Measurements from ENCODE around the gene TLN1.

The TLN1 gene

DNA sequence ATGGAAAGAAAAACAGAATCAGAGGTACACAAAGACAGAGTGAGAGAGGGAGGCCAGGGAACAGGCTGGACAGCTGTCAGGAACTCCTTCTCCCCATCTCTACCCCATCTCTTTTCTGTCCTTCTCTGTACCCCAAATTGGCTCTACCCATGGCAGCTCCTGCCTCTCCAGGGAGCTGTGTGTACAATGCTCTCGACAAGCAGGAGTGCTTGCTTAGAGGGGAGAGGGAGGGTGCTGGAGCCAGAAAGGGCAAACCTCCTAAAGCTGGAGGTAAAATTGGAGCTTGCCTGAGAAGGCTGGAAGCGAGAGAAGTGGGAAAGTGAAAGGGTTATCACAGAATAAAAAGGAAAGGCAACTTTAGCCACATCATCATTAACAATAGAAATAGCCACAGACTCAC is 48.7 kb downstream of the TLN1 start:
- no peak for DNase-seq

DNA sequence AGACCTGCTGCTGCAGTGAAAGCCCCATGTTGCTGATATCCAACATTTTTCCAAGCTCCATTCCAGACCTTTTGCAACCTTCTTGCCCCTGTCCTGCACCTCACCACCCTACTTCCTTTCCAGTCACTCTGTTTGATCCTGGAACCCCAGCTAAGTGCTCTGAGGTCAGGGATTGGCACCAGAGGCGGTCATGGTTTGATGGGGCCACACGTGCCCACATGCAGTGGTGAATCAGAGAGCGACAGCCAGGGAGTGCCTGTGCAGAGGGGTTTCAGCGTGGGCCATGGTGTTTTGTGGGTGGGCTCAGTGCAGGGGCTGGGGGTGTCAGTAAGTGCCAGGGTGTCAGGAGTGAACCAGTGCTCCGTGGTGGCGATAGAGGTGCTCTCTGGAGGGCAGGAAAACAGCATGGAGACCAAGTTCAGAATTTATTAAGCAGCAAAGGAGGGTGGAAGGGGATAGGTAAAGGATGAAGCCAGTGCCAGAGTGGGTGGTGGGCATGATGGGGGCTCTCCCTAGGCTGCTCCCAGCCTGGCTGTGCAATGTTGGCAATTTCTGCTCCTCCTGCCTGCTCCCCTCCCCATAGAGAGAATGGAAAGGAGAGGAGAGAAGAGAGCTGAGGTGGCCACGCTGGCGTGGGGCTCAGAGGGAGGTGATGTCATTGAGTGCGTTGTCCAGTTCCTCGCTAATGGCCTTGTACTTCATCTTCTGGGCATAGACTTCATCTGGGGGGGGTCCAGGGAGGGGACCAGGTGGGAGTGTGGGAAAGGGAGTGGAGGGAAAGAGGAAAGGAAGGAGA is 49.3 kb downstream of the TLN1 start:
- no peak for DNase-seq

DNA sequence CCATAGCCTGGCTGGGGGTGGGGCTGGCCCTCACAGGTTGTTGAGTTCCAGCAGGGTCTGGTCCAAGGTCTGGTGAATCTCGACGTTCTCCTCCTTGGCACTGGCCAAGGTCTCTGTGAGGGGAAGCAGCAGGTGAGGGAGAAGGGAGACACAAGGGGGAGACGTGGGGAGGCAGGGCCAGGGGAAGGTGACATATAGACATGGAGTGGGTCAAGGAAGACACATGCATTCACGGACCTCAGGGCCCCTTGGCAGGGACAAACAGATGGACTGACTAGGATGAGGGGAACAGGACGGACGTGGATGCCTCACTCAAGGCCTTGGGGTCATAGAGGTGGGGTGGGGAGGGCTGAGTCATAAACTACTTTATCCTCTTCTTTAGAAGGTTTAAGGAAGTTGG is 49.9 kb downstream of the TLN1 start:
- DNase-seq, result no peak

DNA sequence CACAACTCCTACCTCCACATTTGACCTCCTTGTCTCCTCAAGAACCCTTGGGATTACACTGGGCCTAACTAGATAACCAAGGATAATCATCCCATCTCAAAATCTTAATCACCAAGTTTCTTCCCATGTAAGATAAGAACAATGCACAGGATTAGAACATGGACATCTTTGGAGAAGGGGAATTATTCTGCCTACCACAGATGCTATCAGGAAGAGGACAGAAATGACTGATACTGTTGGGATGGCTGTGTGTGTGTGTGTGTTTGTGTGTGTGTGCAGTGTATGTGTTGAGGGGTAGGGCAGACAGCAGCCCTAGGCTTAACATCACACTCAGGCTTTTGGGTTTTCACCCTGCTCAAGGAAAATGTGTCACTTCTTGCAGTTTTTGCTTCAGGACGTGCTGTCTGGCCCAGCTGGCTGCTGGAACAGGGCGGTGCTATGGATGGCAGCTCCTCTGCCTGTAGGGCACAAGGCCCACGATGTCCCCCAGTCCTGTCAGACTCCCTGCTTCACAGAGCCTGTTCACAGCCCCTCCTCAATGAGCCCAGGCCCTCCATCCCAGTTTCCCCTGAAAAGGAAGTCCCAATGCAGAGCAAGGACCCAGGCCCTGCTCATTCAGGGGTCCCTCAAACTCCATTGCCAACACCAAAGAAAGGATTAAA is 50.5 kb downstream of the TLN1 start:
- no peak for DNase-seq

DNA sequence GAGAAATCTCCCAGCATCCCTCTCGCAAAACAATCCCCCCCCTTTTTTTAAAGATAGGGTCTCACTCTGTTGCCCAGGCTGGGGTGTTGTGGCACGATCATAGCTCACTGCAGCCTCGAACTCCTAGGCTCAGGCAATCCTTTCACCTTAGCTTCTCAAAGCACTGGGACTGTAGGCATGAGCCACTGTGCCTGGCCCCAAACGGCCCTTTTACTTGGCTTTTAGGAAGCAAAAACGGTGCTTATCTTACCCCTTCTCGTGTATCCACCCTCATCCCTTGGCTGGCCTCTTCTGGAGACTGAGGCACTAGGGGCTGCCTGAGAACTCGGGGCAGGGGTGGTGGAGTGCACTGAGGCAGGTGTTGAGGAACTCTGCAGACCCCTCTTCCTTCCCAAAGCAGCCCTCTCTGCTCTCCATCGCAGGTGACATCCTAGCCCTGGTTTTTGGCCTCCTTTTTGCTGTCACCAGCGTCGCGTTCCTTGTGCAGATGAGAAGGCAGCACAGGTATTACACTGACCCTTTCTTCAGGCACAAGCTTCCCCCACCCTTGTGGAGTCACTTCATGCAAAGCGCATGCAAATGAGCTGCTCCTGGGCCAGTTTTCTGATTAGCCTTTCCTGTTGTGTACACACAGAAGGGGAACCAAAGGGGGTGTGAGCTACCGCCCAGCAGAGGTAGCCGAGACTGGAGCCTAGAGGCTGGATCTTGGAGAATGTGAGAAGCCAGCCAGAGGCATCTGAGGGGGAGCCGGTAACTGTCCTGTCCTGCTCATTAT is 51.5 kb downstream of the TLN1 start:
- no peak for DNase-seq

DNA sequence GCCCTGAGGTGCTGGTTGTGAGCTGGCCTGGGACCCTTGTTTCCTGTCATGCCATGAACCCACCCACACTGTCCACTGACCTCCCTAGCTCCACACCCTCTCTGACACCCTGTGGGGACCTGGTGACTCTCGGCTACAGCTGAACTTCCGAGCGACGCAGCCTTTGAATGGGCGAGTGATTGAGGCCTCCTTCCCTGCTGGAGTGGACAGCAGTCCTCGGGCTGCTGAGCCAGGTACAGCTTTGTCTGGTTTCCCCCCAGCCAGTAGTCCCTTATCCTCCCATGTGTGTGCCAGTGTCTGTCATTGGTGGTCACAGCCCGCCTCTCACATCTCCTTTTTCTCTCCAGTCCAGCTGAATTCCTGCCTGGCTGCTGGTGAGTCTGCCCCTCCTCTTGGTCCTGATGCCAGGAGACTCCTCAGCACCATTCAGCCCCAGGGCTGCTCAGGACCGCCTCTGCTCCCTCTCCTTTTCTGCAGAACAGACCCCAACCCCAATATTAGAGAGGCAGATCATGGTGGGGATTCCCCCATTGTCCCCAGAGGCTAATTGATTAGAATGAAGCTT is 52.1 kb downstream of the TLN1 start:
- DNase-seq, result no peak

DNA sequence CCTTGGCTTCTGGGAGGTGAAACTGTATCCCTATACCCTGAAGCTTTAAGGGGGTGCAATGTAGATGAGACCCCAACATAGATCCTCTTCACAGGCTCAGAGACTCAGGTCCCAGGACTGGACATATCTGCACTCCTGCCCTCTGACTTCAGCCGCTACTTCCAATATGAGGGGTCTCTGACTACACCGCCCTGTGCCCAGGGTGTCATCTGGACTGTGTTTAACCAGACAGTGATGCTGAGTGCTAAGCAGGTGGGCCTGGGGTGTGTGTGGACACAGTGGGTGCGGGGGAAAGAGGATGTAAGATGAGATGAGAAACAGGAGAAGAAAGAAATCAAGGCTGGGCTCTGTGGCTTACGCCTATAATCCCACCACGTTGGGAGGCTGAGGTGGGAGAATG is 52.9 kb downstream of the TLN1 start:
- DNase-seq, result no peak

DNA sequence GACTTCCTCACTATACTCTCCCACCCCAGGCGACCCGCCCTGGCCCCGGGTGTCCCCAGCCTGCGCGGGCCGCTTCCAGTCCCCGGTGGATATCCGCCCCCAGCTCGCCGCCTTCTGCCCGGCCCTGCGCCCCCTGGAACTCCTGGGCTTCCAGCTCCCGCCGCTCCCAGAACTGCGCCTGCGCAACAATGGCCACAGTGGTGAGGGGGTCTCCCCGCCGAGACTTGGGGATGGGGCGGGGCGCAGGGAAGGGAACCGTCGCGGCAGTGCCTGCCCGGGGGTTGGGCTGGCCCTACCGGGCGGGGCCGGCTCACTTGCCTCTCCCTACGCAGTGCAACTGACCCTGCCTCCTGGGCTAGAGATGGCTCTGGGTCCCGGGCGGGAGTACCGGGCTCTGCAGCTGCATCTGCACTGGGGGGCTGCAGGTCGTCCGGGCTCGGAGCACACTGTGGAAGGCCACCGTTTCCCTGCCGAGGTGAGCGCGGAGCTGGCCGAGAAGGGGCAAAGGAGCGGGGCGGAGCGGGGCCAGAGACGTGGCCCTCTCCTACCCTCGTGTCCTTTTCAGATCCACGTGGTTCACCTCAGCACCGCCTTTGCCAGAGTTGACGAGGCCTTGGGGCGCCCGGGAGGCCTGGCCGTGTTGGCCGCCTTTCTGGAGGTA is 56.1 kb downstream of the TLN1 start:
- no peak for DNase-seq

DNA sequence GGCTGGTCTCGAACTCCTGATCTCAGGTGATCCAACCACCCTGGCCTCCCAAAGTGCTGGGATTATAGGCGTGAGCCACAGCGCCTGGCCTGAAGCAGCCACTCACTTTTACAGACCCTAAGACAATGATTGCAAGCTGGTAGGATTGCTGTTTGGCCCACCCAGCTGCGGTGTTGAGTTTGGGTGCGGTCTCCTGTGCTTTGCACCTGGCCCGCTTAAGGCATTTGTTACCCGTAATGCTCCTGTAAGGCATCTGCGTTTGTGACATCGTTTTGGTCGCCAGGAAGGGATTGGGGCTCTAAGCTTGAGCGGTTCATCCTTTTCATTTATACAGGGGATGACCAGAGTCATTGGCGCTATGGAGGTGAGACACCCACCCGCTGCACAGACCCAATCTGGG is 56.8 kb downstream of the TLN1 start:
- DNase-seq, result no peak

DNA sequence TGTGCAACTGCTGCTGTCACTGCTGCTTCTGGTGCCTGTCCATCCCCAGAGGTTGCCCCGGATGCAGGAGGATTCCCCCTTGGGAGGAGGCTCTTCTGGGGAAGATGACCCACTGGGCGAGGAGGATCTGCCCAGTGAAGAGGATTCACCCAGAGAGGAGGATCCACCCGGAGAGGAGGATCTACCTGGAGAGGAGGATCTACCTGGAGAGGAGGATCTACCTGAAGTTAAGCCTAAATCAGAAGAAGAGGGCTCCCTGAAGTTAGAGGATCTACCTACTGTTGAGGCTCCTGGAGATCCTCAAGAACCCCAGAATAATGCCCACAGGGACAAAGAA is 58.0 kb downstream of the TLN1 start:
- DNase-seq, result no peak

DNA sequence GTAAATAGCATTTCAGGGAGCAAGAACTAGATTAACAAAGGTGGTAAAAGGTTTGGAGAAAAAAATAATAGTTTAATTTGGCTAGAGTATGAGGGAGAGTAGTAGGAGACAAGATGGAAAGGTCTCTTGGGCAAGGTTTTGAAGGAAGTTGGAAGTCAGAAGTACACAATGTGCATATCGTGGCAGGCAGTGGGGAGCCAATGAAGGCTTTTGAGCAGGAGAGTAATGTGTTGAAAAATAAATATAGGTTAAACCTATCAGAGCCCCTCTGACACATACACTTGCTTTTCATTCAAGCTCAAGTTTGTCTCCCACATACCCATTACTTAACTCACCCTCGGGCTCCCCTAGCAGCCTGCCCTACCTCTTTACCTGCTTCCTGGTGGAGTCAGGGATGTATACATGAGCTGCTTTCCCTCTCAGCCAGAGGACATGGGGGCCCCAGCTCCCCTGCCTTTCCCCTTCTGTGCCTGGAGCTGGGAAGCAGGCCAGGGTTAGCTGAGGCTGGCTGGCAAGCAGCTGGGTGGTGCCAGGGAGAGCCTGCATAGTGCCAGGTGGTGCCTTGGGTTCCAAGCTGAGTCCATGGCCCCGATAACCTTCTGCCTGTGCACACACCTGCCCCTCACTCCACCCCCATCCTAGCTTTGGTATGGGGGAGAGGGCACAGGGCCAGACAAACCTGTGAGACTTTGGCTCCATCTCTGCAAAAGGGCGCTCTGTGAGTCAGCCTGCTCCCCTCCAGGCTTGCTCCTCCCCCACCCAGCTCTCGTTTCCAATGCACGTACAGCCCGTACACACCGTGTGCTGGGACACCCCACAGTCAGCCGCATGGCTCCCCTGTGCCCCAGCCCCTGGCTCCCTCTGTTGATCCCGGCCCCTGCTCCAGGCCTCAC is 58.6 kb downstream of the TLN1 start, which contains the start of gene CA9:
CA9 (plus strand) TSS at position 797 of the 893 bp plus-strand sequence; CDS start at position 829, 32 bp downstream.
- peak; percentile 56 for DNase-seq

DNA sequence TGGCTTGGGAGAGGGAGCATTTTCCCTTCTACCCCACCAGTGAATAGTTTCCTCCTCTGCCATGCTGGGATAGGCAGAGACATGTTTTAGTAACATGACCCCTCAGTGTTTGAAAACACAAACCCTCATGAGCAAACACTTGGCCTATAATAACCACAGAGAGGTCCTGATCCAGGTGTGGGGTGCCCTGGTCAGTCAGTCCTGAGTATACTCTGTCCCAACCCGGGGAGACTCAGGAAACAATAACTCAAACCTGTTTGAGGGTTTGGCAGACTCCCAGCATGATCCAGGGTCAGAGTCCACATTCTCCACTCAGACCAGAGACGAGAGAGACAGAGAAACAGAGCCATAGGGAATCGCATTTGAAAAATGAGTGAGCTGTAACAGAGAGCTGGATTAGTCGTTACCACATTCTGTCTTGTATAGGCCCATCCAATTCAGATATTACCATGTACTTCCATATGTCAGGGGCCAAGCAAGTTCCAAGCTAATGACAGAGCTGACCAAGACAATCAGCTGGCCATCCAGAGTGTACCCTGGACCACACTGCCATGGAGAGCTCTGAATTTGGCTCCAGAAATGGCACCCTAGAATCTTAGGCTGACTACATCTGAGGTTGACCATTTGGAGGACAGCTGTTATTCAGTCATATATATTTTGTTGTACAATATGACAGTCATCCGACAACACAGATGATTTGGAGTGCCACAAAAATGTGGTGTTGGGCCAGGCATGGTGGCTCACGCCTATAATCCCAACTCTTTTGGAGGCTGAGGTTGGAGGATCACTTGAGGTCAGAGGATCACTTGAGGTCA is 62.5 kb downstream of the TLN1 start:
- peak; percentile 52 for DNase-seq

DNA sequence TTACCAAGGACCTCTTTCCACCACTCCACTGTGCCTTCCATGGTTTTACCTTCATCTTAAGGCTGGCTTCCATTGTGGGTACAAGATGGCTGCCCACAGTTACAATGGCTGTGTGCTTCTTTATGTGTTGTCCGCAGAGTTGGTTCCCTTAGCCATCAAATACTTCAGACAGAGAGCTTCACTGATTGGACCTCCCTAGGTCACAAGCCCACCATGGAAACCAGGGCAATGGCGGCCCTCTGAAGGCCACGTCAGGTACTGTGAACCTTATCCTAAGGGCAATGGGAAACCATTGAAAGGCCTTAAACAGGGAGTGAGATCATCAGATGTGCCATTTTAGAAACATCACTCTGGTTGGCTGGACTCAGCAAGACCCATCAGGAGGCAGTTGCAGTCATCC is 64.1 kb downstream of the TLN1 start:
- DNase-seq, result no peak

DNA sequence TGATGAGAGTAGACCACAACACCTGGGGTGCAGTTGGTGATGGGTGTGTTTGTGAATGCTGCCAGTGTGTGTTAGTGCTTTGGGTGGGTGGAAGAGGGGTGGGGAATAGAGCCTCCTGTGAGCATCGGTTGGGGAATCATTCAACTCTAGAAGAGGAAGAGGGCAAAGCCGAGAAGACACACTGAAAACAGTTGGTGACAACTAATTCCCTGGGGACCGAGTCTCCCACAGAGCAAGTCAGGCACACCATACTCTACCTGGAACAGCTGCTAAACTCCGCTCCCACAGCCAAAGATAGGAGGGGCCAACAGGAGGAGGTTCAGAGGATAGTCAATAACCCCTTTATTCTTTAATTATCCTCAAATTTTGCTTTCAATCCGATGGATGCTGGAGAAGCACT is 65.4 kb downstream of the TLN1 start:
- no peak for DNase-seq

DNA sequence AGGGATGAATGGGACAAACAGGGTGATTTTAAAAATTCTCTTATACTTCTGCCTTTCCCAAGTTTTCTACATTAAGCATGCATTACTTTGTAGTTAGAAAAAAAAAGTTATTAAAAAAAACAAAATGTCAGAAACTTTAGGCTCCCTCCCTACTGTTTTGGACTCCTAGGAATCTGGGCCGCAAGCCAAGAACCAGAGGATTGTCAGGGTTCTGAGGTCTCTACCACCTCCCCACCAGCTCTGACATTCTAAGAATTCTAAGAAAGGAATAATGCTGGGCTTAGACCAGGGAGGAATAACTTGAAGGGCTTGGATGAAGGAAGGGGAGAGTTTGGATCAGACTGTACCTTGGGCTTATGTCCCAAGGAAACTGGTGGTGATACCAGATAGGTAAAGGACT is 66.0 kb downstream of the TLN1 start:
- DNase-seq, result peak; percentile 47

DNA sequence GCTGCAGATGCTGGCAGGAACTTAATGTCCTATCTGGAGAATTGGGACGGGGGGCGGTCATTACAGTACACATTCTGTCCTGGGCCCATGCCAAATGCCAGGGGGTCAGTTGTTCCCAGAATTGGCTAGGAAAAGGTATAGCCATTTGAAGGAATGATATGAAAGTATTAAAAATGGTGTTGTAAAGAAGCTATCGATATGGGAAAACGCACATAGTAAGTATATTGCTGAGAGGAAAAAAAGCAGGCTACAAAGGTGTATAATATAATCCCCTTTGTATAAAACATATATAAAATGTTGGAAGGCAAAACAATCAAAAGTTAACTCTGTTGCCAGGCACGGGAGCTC is 66.5 kb downstream of the TLN1 start:
- DNase-seq, result no peak

DNA sequence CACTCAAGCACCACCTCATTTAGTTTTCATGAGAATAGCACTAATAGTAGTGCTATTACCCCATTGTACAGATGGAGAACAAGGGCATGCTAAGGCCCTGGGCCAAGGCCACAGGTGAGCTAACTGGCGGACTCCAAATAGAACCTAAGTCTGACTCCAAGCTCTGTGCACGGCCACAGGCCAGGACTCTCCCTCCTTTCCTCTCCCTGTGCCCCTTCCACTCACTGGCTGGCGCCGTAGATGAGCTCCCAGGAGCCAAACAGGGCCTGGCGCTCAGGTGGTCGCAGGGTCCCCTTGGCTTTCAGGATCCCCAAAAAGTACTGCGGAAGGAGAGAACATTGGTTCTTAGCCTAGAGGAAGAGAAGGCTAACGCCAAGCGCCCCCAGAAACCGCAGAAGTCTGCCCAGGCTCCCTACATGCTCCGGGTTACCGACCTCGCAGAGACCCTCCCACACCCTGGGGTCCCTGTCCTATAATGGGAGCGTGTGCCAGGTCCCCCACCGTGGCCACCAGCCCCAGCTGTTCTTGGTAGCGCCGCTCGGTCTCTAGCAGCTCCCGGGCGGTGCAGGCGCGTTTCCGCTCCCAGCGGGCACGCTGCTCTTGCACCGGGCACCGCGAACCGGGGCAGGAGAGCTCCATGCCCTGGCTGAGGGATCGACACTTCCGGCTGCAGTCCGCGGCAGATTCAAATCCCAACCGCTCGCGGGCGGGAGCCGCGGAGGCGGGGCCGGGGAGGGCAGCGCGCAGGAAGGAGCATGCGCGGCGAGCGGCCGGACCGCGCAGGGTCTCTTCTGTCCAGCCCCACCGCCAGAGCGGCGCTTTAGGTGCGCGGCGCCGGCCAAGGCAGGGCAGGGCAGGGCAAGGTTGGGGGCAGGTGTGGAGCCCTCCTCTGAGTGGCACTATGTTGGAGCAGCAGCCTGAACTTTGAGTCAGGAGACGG is 67.2 kb downstream of the TLN1 start, which contains the start of gene ARHGEF39:
ARHGEF39 (minus strand) TSS at position 665 of the 940 bp plus-strand sequence; CDS start at position 639, 26 bp downstream.
- DNase-seq, result peak; percentile 67

DNA sequence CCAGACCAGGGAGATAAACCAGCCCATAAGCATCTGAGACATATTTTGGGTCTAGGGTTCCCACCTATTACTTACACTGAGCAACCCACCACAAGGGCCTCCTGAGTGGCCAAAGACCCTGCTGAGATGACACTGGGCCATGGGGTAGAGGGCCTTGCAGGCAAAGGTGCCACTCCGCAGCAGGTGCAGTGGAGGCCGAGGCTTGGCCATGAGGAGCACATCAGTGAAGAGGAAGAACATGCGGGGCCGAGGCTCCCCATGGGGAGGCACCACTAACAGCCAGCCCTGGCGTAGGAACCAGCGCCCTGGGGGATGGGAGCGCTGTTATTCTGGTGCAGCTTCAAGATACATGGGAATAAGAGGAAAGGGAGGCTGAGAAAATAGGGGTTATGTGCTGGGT is 69.6 kb downstream of the TLN1 start:
- DNase-seq, result no peak

DNA sequence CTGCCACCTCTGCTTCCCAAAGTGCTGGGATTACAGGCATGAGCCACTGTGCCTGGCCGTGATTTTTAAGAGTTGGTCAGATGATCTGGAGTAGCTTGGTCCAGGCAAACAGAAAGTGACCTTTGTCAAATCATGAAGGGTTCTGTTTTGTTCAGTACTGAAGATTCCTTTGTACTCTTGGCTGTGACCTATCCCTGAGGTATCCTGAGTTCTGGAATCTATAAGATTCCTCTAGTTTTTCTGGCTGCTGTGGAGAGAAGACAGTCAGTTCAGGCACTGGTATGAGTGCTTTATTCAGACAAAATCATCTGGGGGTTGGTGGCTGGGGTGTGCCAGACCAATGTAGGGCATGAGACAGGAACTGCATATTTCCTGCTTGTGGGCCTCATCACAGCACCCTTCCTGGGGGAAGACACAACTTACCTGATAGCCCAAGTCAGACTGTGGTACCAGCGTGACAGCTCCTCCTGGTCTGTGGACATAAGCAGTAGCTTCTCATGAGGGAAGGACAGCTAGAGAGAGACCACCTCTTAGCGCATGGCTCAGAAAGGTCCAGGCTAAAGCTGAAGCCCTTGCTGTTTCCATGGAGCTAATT is 70.1 kb downstream of the TLN1 start:
- no peak for DNase-seq

All from NCI-H226 (cell line).